NCI-H82 (cell line): Measurements from ENCODE around the gene PCDHB10.
"Not testable (repeated sequence)": the region's sequence is repeated elsewhere in the genome, so short reads cannot be mapped to it uniquely, and the experiment has no call there.

ENCODE experiments used
- DNase-seq: peaks from one replicate; lab custom pipeline; 2025; lab: John Stamatoyannopoulos, UW

PCDHB10 gene

GRCh38 chr5:141192110-141192725 lies at the start of gene PCDHB10:
Gene PCDHB10 (plus strand): TSS chr5:141192353. CDS start chr5:141192553, 200 bp downstream.
- DNase-seq = peak; percentile 60

- peak; percentile 19 for DNase-seq
These were observed 42.3 kb upstream of the PCDHB10 start, which contains the start of gene PCDHB6 for GRCh38 chr5:141149812-141150211. Gene PCDHB6 (plus strand): TSS chr5:141150057. CDS start chr5:141150258, 201 bp downstream.

- no peak for DNase-seq
These were observed 41.7 kb upstream of the PCDHB10 start for GRCh38 chr5:141150224-141150992.

- DNase-seq = no peak
These were observed 41.2 kb upstream of the PCDHB10 start for GRCh38 chr5:141150993-141151325.

GRCh38 chr5:141151632-141152031 lies 40.5 kb upstream of the PCDHB10 start:
- DNase-seq = not testable (repeated sequence)

- DNase-seq = not testable (repeated sequence)
These were observed 40.1 kb upstream of the PCDHB10 start for GRCh38 chr5:141152096-141152495.

- peak; percentile 3 for DNase-seq
These were observed 36.4 kb upstream of the PCDHB10 start for GRCh38 chr5:141155540-141156374.

- not testable (repeated sequence) for DNase-seq
These were observed 34.8 kb upstream of the PCDHB10 start for GRCh38 chr5:141157356-141157755.

GRCh38 chr5:141157901-141158300 lies 34.3 kb upstream of the PCDHB10 start:
- DNase-seq = not testable (repeated sequence)

GRCh38 chr5:141172381-141173204 lies 19.6 kb upstream of the PCDHB10 start, which contains the start of gene PCDHB7:
Gene PCDHB7 (plus strand): TSS chr5:141172644. CDS start chr5:141172836, 192 bp downstream.
- peak; percentile 36 for DNase-seq

GRCh38 chr5:141174291-141175104 lies 17.7 kb upstream of the PCDHB10 start:
- DNase-seq = not testable (repeated sequence)

- no peak for DNase-seq
These were observed 16.2 kb upstream of the PCDHB10 start for GRCh38 chr5:141175933-141176332.

GRCh38 chr5:141177577-141178191 lies 14.5 kb upstream of the PCDHB10 start, which contains the start of gene PCDHB8:
Gene PCDHB8 (plus strand): TSS chr5:141177790. CDS start chr5:141178035, 245 bp downstream.
- DNase-seq = peak; percentile 38

GRCh38 chr5:141179371-141179770 lies 12.8 kb upstream of the PCDHB10 start:
- not testable (repeated sequence) for DNase-seq

- not testable (repeated sequence) for DNase-seq
These were observed 12.3 kb upstream of the PCDHB10 start for GRCh38 chr5:141179876-141180275.

GRCh38 chr5:141180313-141180712 lies 11.8 kb upstream of the PCDHB10 start:
- no peak for DNase-seq

GRCh38 chr5:141182248-141182647 lies 9.9 kb upstream of the PCDHB10 start, which contains the start of gene PCDHB16:
Gene PCDHB16 (plus strand): TSS chr5:141182387. CDS start chr5:141182560, 173 bp downstream.
- DNase-seq = peak; percentile 38

- DNase-seq = not testable (repeated sequence)
These were observed 7.9 kb upstream of the PCDHB10 start for GRCh38 chr5:141184117-141184855.

- peak; percentile 50 for DNase-seq
These were observed 5.1 kb upstream of the PCDHB10 start, which contains the start of gene PCDHB9 for GRCh38 chr5:141186897-141187512. Gene PCDHB9 (plus strand): TSS chr5:141187161. CDS start chr5:141187319, 158 bp downstream.
